Skeletal muscle satellite cell (primary cell): ENCODE measurements around the gene GCSH. TPM values are rescaled to one million over a fixed set of nuclear protein-coding genes. Genes with fewer than 3 reads are reported as not detected.

Source experiments
- H3K27me3 ChIP-seq: 2 replicates; pipeline ENCODE4 v1.7.0; 2013; ENCODE audit warnings: low read length; ENCODE audit not compliant: control insufficient read depth, insufficient read depth
- H3K36me3 ChIP-seq: 2 replicates; pipeline ENCODE4 v1.7.0; 2013; ENCODE audit warnings: mild to moderate bottlenecking, control low read depth, low read length; ENCODE audit not compliant: insufficient read depth
- H3K4me1 ChIP-seq: 2 replicates; pipeline ENCODE4 v1.7.0; 2013; ENCODE audit warnings: low read length; ENCODE audit not compliant: control insufficient read depth, insufficient read depth
- H3K4me2 ChIP-seq: 2 replicates; pipeline ENCODE4 v1.7.0; 2013; ENCODE audit warnings: mild to moderate bottlenecking, low read length
- H3K4me3 ChIP-seq: 2 replicates; pipeline ENCODE4 v1.7.0; 2013; ENCODE audit warnings: low read length
- H3K9ac ChIP-seq: 2 replicates; pipeline ENCODE4 v1.7.0; 2013; ENCODE audit warnings: mild to moderate bottlenecking, low read depth, low read length, moderate library complexity
- H3K9me3 ChIP-seq: replicated peaks from 2 replicates; pipeline ENCODE4 v1.7.0; 2013; ENCODE audit warnings: mild to moderate bottlenecking, control low read depth, low read length
- small RNA-seq: library from RNA; depleted of rRNA; stranded (forward); fragments of <200 nt; gene quantifications from one replicate; pipeline ENCODE3, GENCODE V24; 2012

Gene GCSH

GRCh38 chr16:81036751-81037350 is 59.3 kb downstream of the GCSH start:
- H3K9me3 ChIP-seq, result no peaks in the 10 kb centered on the region
- peaks cover 6% of the 10 kb centered on the region for H3K36me3 ChIP-seq
- H3K4me2 ChIP-seq, result peak overlapping the region; percentile 96
- peaks cover 9% of the 10 kb centered on the region for H3K4me1 ChIP-seq
- H3K4me3 ChIP-seq, result peak overlapping the region; percentile 95
- no peaks in the 10 kb centered on the region for H3K27me3 ChIP-seq
- peak overlapping the region; percentile 89 for H3K9ac ChIP-seq

- Histone ChIP-seq H3K4me3 (peak overlapping the region; percentile 95), H3K4me2 (peak overlapping the region; percentile 96), H3K9me3 (no peaks in the 10 kb centered on the region), H3K4me1 (peaks cover 9% of the 10 kb centered on the region), H3K36me3 (peaks cover 3% of the 10 kb centered on the region), H3K27me3 (no peaks in the 10 kb centered on the region), H3K9ac (peak overlapping the region; percentile 89)
Measured at GRCh38 chr16:81035975-81036750, 60.0 kb downstream of the GCSH start.

- Histone ChIP-seq H3K9ac (peak within 1 kb of the TSS; percentile 89), H3K27me3 (no peaks in the 10 kb centered on the region), H3K4me3 (peak within 1 kb of the TSS; percentile 95), H3K4me1 (peaks cover 9% of the 10 kb centered on the region), H3K36me3 (peaks cover 4% of the 10 kb centered on the region), H3K9me3 (no peaks in the 10 kb centered on the region), H3K4me2 (peak within 1 kb of the TSS; percentile 96)
Measured at GRCh38 chr16:81035398-81035974, 60.7 kb downstream of the GCSH start, which contains the start of gene ATMIN. Gene ATMIN (plus strand): TSS chr16:81035842. CDS start chr16:81035871, 29 bp downstream.

Small RNAs within 50 kb of the gene (small RNA-seq; reads per million reads assigned to genes)
- gene AC092718.3 (not detected), gene RNU6-1191P (not detected)
